ENCODE measurements around the gene TAF5L.
"Not testable (repeated sequence)": the region's sequence is repeated elsewhere in the genome, so short reads cannot be mapped to it uniquely, and the experiment has no call there.

TAF5L gene

DNA sequence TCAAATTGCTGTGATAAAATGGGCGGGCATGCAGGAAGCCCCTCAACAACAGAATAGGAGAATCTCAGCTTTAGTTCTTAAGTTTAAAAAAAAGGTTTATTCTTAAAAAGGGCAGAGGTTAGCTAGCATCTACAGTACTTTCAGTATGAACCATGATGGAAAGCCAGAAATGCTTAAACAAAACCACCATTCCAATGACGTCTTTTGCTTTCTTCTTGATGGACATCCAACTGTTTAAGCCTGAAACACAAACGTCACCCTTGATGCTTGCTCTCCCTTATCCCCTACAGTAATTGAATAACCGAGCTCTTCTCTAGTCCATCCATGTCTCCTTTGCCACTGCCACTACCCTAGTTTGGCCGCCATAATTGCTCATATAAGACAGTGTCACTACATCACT, 25.7 kb downstream of the TAF5L start:
- FAIRE-seq, result no peak

DNA sequence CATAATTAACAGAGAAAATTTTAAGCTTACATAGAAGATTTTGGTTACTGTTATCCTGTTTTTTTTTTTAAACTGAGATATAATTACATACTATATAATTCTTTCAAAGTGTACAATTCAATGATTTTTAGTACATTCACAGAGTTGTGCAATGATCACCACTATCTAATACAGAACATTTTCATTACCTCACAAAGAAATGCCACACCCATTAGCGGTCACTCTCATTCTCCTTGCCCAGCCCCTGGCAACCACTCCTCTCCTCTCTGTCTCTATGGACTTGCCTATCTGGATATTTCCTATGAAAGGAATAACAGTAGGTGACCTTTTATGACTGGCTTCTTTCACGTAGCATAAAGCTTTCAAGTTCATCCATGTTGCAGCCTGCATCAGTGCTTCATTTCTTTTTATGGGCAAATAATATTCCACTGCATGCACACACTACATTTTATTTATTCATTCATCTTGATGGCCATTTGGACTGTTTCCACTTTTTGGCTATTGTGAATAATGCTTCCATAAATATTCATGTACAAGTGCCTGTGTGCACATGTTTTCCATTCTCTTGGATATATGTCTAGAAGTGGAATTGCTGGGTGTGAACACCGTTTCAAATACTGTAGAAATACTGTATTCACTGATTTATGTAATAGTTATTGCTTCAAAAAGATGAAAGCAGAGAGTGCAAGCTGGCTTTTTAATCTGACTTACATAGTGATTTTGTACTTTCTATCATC, 26.5 kb downstream of the TAF5L start:
- peak; percentile 45 for FAIRE-seq

DNA sequence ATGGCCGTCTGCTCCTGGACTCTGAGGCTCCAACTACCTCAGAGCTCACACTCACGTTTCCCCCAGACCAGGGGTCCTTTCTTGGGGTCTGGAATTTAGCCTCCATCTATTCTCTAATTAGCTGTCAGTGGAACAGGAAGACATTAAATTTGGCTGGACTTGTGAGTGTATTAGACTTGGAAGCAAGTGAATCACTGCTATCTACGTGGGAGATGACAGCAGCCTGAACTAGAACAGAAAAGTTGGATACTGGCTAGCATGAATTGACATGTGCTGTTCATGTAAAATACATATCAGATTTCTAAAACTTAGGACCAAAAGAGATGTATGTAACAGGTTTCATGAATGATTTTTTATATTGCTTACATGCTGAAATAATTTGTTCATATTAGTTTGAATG, 28.0 kb downstream of the TAF5L start:
- peak; percentile 66 for FAIRE-seq

DNA sequence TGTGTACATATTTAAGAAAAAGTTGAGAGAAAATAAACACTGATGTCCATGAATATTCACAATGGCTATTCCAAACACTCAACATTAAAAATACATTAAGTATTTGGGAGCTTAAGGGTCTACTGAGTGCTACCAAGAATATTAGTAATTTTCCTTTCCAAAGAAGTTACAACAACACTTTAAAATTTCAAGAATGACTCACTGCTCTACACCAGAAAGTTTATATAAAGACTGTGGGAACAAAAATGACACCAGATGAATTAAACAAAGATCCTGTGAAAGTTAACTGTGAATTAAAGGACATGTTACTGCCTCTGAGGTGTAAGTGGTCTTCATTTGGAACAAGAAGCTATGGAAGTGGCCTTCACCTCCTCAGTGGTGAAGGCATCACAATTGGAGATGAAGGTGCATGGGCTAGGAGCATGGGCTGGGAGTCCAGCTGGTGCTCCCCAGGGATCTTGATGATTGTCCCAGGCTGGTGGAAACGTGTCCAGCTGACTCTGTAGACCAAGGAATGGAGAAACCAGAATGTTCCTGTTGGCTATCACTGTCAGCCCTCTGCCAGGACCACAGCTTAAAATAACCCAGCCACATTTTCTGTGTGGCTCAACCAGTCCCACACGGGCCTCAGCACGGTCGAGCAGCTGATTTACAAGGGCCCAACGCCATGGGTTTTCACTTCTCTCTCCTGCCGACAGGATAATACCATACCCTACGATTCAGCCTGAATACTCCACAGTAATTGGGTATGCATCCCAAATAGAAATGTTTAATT, 28.8 kb downstream of the TAF5L start:
- FAIRE-seq, result peak; percentile 22

DNA sequence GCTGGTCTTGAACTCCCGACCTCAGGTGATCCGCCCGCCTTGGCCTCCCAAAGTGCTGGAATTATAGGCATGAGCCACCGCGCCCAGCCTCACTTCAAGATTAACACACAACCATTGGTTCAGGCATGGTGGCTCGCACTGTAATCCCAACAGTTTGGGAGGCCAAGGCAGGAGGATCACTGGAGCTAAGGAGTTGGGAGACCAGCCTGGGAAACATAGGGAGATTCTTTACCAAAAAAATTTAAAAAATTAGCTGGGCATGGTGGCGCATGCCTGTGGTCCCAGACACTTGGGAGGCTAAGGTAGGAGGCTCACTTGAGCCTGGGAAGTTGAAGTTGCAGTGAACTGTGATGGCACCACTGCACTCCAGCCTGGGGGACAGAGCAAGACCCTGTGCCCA, 30.0 kb downstream of the TAF5L start:
- not testable (repeated sequence) for FAIRE-seq

DNA sequence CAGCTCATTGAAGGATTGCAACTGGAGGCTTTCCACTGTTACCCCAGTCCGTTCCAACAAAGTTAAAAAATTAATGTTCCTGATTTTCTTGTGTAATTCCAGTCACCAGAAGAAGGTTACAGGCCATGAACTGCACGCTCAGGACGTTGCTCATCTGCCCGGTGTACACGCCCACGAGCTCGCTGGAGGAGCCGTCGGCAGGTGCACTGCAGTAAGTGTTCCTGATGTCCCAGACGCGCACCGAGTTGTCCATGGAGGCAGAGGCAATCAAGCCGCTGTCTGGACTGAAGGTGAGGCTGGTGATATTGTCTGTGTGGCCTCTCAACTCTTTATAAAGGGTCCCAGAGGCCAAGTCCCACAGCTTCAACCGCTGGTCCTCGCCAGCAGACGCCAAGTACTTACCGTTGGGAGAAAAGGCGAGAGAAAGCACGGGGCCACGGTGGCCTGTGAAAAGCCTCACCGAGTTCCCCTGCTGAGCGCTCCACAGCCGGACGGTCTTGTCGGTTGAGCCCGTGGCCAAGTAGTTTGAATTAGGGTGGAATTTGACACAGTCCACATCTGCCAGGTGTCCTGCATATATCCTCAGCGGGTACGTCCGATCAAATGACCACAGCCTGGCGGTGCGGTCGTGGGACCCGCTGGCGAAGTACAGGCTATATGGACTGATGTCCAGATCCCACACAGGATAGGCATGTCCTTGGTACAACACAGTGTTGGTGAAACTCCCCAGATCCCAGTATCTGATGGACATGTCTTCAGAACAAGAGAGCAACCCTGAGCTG, 31.5 kb downstream of the TAF5L start:
- FAIRE-seq, result no peak

DNA sequence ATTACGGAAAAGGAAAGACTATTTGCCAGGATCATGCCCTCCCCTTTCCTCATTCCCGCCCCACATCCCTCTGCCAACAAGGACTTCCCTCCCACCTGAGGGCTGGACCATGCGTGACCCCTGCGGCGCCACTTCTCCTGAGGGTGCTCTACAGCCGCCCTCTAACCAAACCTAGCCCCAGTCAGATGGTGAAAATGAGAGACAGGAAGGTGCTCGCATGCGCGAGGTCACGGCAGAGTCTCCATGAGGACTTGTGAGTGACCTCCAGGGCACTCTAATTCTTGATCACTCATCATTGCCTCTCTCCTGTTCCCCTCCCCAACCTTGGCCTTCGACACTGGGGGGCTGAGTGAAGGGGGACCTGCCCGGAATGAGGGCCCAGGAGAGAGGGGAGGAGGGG, 32.1 kb downstream of the TAF5L start:
- FAIRE-seq, result no peak

DNA sequence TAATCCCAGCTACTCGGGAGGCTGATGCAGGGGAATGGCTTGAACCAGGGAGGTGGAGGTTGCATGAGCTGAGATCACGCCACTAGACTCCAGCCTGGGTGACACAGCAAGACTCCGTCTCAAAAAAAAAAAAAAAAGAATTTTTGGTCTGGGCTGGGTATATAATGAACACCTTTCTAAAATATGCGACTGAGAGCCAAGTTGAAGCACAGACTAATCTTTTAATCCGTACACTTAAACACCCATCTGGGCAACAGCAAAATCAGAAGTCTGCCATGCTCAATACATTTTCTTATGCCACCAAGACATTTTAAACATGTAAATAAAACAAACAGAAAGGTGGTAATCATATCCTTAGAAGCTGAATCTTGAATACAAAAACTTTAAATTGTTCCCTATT, 35.8 kb downstream of the TAF5L start:
- FAIRE-seq, result peak; percentile 39

DNA sequence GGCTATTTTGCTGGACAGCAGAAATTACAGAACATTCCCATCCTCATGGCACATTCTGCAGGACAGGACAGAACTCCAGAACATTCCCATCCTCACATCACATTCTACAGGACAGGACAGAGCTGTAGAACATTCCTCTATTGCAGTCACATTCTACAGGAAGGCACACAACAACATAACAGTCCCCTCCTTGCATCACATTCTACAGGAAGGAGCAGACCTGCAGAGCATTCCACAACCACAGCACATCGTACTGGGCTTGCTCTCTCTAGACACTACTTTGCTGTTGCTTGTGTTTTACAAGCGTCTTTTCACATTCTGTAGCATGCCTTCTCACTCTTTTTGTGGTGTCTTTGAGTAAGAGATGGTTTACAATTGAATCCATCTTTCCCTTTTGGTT, 40.6 kb downstream of the TAF5L start:
- FAIRE-seq, result no peak

DNA sequence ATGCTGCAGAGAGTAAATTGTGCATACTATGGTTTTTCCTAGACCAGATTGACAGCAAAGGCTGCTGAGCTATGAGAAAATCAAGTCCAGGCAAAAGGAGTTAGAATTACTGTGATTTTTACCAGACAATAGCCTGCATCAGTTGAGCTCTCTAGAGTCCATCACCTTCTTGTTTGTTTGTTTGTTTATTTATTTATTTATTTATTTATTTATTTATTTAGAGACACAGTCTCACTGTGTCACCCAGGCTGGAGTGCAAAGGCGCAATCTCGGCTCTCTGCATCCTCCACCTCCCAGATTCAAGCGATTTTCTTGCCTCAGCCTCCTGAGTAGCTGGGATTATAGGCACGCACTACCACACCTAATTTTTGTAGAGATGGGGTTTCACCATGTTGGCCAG, 43.2 kb downstream of the TAF5L start:
- no peak for FAIRE-seq

DNA sequence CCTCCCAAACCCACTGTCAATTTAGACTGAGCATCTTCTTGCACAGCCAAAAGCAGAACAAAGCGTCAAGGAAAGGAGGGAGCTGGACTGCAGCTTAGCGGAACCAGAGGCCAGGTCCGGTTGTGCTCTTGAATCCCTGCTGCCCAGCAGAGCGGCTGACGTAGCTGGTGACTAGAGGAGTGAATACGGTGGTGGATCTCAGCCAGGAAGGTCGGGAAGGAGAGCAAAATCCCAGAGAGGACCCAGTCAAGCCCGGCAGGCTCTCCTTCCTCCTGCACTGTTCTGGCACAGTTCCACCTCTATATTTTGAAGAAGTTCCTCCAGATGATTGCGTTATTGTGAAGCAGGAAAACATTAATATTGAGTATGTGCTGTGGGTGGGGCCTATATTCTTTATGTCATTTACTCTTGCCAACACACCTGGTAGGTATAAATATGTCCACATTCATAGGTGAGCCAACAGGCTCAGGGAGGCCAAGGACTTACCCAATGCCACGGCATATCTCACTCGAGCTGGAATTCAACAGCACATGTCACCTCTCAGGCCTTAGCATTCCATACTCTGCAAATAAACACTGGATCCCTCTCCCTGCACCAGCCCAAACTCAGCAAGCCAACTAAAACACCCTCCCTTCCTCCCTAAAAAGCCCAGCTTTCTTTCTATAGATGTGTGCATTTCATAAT, 43.8 kb downstream of the TAF5L start:
- no peak for FAIRE-seq

DNA sequence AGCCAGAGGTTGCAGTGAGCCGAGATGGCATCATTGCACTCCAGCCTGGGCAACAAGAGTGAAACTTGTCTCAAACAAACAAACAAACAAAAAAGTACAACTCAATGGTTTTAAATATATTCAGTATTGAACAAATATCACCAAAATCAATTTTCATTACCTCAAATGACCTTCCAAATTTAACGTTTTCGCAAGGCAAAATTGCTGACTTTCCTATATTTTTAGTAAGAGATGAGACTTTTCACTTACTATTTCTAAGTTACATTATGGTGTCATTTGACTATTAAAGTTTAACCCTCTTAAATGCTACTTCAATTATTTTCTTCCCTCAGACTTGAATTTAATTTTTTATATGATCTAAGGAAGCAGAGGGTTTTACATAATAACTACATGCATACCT, 44.4 kb downstream of the TAF5L start:
- FAIRE-seq, result peak; percentile 3

DNA sequence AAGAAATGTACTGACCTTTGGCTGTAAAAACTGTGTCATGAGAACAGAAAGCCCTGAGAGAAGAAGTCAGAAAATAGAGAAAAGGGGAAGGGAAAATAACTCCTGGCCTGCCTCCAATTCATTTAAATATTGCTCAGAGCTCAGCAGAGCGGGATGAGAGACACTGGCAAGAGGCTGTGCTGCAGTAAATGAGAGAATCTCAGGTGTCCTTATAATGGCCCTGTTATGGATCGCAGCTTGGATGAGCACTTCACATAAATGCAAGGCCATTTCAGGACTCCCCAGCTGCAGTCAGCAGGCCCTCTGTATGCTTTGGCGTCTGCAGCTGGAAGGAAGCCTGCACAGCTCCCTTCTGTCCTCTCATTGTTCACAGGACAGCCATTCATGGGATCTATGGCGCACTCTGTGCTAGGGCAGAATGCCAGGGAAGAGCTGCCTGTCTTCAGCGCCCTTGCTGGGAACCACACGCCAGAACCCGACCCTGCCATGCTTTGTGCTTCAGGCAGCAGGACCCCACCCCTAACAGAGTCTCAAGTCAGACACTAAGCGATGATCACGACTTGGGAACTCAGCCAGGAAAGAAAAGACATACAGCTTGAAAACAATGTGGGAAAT, 46.8 kb downstream of the TAF5L start:
- no peak for FAIRE-seq

DNA sequence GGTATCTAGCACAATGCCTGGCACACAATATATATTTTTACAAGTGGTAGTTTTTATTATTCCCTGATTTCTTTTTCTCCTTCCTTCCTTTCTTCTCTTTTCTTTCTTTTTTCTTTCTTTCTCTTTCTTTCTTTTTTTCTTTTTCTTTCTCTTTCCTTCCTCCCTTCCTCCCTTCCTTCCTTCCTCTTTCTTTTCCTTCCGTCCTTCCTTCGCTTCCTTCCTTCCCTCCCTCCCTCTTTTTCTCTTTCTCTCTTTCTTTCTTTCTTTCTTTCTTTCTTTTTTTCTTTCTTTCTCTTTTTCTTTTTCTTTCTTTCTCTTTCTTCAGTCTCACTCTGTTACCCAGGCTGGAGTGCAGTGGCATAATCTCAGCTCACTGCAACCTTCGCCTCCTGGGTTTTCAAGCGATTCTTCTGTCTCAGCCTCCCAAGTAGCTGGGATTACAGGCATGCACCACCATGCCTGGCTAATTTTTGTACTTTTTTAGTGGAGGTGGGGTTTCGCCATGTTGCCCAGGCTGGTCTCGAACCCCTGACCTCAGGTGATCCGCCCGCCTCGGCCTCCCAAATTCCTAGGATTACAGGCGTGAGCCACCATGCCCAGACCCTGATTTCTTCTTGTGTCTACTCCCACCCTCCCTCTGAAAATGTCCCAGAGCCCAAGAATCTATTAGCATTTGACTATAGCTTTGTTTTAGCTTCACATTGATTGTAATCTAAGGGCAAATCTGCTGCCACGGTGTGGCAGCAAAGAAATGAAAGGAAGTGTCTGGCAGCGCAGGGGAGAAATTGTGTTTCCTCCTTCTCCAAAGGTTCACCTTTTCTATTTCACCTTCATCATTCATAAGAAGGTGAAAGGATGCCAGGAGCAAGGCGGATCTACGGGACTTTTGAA, 47.5 kb downstream of the TAF5L start:
- FAIRE-seq, result no peak

DNA sequence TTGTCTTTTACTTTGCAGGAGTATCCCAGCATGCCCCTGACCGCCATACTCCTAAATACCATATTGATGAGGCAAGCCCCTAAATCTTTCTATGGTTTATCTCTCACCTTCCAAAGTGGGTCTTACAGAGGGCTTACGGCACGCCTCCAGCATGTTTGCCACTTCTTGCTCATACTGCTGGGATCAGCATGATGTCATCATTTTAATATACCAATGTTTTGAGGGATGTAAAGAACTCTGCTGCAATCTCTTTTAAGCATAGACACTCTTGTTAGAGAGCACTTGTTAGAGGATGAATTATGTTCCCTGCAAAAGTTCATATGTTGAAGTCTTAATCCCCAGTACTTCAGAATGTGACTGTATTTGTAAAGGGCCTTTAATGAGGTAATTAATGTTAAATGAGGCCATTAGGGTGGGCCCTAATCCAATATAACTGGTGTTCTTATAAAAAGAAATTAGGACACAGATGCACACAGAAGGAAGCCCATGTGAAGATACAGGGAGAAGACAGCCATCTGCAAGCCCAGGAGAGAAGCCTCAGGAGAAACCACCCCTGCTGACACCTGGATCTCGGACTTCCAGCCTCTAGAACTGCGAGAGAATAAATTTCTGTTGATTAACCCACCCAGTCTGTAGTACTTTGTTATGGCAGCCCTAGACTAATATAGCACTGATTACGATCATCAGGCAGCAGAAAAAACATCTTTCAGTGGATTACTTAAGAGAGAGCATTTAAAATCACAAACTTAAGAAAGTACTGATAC, 51.1 kb downstream of the TAF5L start:
- no peak for FAIRE-seq

DNA sequence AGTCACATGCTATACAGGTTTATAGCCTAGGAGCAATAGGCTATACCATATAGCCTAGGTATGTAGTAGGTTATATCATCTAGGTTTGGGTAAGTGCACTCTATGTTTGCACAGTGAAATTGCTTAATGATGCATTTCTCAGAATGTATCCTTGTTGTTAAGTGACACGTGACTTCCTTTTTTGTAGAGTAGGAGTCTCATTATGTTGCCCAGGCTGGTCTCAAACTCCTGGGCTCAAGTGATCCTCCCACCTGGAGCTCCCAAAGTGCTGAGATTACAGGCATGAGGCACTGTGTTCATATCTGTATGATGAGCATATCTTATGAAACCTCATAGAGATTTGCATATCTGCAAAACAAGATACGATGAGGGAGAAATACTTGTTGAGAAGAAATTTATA, 53.6 kb downstream of the TAF5L start:
- FAIRE-seq, result no peak

DNA sequence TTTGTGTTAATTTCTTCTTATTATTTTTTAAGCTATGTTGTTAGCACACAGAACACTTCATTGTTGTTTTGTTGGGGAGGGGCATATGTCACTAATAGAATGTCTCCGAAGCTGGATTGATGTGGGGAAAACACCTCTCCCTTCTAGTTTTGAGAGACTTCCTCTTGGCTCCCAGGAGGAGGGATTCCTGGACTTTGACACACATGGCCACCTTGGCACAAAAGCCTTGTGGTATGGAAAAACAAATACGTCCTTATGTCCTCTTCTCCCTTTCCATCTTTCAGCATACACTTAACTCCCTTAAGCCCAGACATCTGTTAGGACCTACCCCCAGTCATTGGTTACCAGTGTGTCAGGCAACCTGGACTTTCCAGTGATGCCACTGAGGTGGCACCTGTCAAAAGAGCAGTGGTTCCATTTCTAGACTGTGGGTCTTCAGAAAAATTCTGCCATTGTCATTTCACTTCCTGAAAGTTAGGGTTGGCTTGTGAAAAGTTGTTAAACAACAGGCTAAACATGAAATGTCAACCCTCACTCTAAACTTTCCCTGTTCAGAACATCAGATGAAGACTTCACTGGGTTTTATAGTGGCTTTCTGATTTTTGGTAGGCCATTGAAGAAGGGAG, 54.9 kb downstream of the TAF5L start:
- no peak for FAIRE-seq

DNA sequence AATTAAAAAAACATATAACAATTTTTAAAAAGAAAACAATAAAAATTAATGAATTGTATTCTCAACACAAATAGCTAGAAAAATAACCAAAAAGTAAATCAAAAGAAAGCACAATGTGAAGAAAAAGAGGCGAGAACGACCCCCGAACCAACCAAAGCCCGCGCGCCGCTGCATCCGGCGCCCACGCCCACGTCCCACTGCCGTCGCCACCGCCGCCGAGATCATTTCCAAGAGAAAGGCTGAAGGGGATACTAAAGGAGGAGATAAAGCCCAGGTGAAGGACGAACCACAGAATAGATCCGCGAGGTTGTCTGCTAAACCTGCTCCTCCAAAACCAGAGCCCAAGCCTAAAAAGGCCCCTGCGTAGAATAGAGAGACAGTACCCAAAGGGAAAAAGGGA, 55.6 kb downstream of the TAF5L start:
- FAIRE-seq, result no peak

DNA sequence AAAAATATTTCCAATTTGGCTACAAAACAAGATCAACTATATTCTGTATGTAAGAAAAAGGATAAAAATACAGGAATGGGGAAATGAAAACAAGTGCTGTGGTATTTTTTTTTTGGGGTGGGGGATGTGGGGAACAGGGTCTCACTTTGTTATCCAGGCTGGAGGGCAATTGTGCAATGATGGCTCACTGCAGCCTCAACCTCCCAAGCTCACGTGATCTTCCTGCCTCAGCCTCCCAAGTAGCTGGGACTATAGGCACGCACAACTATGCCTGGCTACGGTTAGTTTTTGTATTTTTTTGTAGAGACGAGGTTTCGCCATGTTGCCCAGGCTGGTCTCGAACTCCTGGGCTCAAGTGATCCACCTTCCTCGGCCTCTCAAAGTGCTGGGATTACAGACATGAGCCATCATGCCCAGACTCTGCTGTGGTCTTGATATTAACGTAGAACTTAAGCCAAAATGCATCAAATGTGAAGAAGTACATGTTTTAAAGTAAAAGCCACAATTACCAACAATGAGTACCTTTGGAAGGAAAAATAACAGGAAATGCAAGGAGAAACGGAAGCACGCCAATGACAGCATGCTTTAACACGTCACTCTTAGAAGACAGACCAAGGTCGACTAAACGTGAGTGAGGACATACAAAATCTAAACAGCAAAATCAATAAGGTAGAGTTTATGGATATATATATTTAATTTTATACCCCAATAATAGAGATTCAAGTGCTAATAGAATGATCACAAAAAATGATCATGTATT, 58.6 kb downstream of the TAF5L start:
- no peak for FAIRE-seq

DNA sequence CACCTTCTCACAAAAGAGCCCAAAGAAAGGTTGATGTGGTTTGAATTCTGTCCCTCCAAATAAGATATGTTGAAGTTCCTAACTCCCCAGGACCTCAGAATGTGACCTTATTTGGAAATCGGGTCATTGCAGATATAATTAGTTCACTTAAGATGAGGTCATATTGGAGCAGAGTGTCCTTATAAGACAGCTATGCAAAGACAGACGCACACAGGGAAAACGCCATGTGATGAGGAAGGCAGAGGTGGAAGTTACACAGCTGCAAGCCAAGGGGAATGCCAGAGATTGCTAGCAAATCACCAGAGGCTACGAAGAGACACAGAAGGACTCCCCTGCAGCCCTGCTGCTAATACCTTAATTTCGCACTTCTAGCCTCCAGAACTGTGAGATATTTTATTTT, 62.2 kb downstream of the TAF5L start:
- no peak for FAIRE-seq
